ENCODE data around the gene FLVCR2. TPM values are rescaled to one million over a fixed set of nuclear protein-coding genes. Genes with fewer than 3 reads are reported as not detected.
"Not testable (repeated sequence)": the region's sequence is repeated elsewhere in the genome, so short reads cannot be mapped to it uniquely, and the experiment has no call there.

FLVCR2 gene
- polyA plus RNA-seq, 2 donors, result 1.2 to 2.2 TPM

- H3K4me1 ChIP-seq (ENCODE audit: control insufficient read depth in 2 of 2, insufficient read depth in 2 of 2, low read length in 1 of 2), result no peaks in the 10 kb centered on the region
- H3K27ac ChIP-seq (ENCODE audit: low read depth in 2 of 2, low read length in 1 of 2), result no peak overlapping the region
- no peaks in the 10 kb centered on the region for H3K36me3 ChIP-seq (ENCODE audit: control insufficient read depth in 2 of 2, insufficient read depth in 2 of 2, low read length in 1 of 2)
- 74 to 85% methylated on average over 3 of the region's 3 CpGs for WGBS, 2 donors
- no peak overlapping the region for H3K4me3 ChIP-seq (ENCODE audit: low read depth in 1 of 2, low read length in 2 of 2)
- no peaks in the 10 kb centered on the region for H3K9me3 ChIP-seq (ENCODE audit: control insufficient read depth in 2 of 2, insufficient read depth in 1 of 2, low read depth in 1 of 2, low read length in 1 of 2)
- no peaks in the 10 kb centered on the region for H3K27me3 ChIP-seq (ENCODE audit: control insufficient read depth in 1 of 2, insufficient read depth in 2 of 2, low read length in 2 of 2)
These were observed 84.5 kb downstream of the FLVCR2 start for GRCh38 chr14:75662966-75663365.

GRCh38 chr14:75667099-75667765 lies 88.8 kb downstream of the FLVCR2 start:
- Histone ChIP-seq H3K27me3 (ENCODE audit: control insufficient read depth in 1 of 2, insufficient read depth in 2 of 2, low read length in 2 of 2) (no peaks in the 10 kb centered on the region), H3K27ac (ENCODE audit: low read depth in 2 of 2, low read length in 1 of 2) (no peak overlapping the region), H3K4me1 (ENCODE audit: control insufficient read depth in 2 of 2, insufficient read depth in 2 of 2, low read length in 1 of 2) (no peaks in the 10 kb centered on the region), H3K4me3 (ENCODE audit: low read depth in 1 of 2, low read length in 2 of 2) (no peak overlapping the region), H3K9me3 (ENCODE audit: control insufficient read depth in 2 of 2, insufficient read depth in 1 of 2, low read depth in 1 of 2, low read length in 1 of 2) (no peaks in the 10 kb centered on the region), H3K36me3 (ENCODE audit: control insufficient read depth in 2 of 2, insufficient read depth in 2 of 2, low read length in 1 of 2) (no peaks in the 10 kb centered on the region)
- 78 to 84% methylated on average over 2 of the region's 2 CpGs for WGBS, 2 donors

GRCh38 chr14:75672605-75673192 lies 94.3 kb downstream of the FLVCR2 start:
- no peaks in the 10 kb centered on the region for H3K27me3 ChIP-seq (ENCODE audit: control insufficient read depth in 1 of 2, insufficient read depth in 2 of 2, low read length in 2 of 2)
- H3K9me3 ChIP-seq (ENCODE audit: control insufficient read depth in 2 of 2, insufficient read depth in 1 of 2, low read depth in 1 of 2, low read length in 1 of 2), result no peaks in the 10 kb centered on the region
- no peak overlapping the region for H3K4me3 ChIP-seq (ENCODE audit: low read depth in 1 of 2, low read length in 2 of 2)
- H3K4me1 ChIP-seq (ENCODE audit: control insufficient read depth in 2 of 2, insufficient read depth in 2 of 2, low read length in 1 of 2), result no peaks in the 10 kb centered on the region
- H3K36me3 ChIP-seq (ENCODE audit: control insufficient read depth in 2 of 2, insufficient read depth in 2 of 2, low read length in 1 of 2), result no peaks in the 10 kb centered on the region
- no peak overlapping the region for H3K27ac ChIP-seq (ENCODE audit: low read depth in 2 of 2, low read length in 1 of 2)
- 84 to 89% methylated on average over 1 of the region's 1 CpG for WGBS, 2 donors

GRCh38 chr14:75673345-75674035 lies 95.1 kb downstream of the FLVCR2 start:
- Histone ChIP-seq H3K27me3 (ENCODE audit: control insufficient read depth in 1 of 2, insufficient read depth in 2 of 2, low read length in 2 of 2) (no peaks in the 10 kb centered on the region), H3K4me3 (ENCODE audit: low read depth in 1 of 2, low read length in 2 of 2) (no peak overlapping the region), H3K27ac (ENCODE audit: low read depth in 2 of 2, low read length in 1 of 2) (no peak overlapping the region), H3K4me1 (ENCODE audit: control insufficient read depth in 2 of 2, insufficient read depth in 2 of 2, low read length in 1 of 2) (no peaks in the 10 kb centered on the region), H3K36me3 (ENCODE audit: control insufficient read depth in 2 of 2, insufficient read depth in 2 of 2, low read length in 1 of 2) (no peaks in the 10 kb centered on the region), H3K9me3 (ENCODE audit: control insufficient read depth in 2 of 2, insufficient read depth in 1 of 2, low read depth in 1 of 2, low read length in 1 of 2) (no peaks in the 10 kb centered on the region)
- 89 to 90% methylated on average over 4 of the region's 4 CpGs for WGBS, 2 donors

- Histone ChIP-seq H3K27me3 (ENCODE audit: control insufficient read depth in 1 of 2, insufficient read depth in 2 of 2, low read length in 2 of 2) (no peaks in the 10 kb centered on the region), H3K9me3 (ENCODE audit: control insufficient read depth in 2 of 2, insufficient read depth in 1 of 2, low read depth in 1 of 2, low read length in 1 of 2) (no peaks in the 10 kb centered on the region), H3K36me3 (ENCODE audit: control insufficient read depth in 2 of 2, insufficient read depth in 2 of 2, low read length in 1 of 2) (no peaks in the 10 kb centered on the region), H3K4me3 (ENCODE audit: low read depth in 1 of 2, low read length in 2 of 2) (no peak overlapping the region), H3K4me1 (ENCODE audit: control insufficient read depth in 2 of 2, insufficient read depth in 2 of 2, low read length in 1 of 2) (no peaks in the 10 kb centered on the region), H3K27ac (ENCODE audit: low read depth in 2 of 2, low read length in 1 of 2) (no peak overlapping the region)
- WGBS, 2 donors, result 67 to 70% methylated on average over 2 of the region's 2 CpGs
These were observed 97.0 kb downstream of the FLVCR2 start for GRCh38 chr14:75675265-75675960.

DNA sequence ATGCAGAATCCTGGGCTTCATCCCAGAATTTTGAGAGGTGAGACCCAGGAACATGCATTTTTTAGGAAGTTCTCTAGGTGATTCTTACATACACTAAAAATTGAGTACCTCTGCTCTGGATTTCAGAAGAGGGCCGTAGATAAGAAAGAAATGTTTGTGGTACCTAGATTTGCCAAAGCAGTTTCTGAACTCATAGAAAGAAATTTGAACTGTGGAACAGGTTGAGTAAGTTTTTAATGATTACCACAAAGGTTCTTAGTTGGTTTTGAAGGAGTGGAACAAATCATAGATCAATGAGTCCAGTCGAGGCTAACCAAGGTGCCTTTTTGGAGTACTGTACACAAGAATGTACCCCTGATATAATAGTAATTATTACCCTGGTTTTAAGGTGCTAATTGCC lies 107.5 kb downstream of the FLVCR2 start:
- Histone ChIP-seq H3K27ac (ENCODE audit: low read depth in 2 of 2, low read length in 1 of 2) (no peak overlapping the region), H3K4me1 (ENCODE audit: control insufficient read depth in 2 of 2, insufficient read depth in 2 of 2, low read length in 1 of 2) (no peaks in the 10 kb centered on the region), H3K27me3 (ENCODE audit: control insufficient read depth in 1 of 2, insufficient read depth in 2 of 2, low read length in 2 of 2) (no peaks in the 10 kb centered on the region), H3K9me3 (ENCODE audit: control insufficient read depth in 2 of 2, insufficient read depth in 1 of 2, low read depth in 1 of 2, low read length in 1 of 2) (no peaks in the 10 kb centered on the region), H3K4me3 (ENCODE audit: low read depth in 1 of 2, low read length in 2 of 2) (no peak overlapping the region), H3K36me3 (ENCODE audit: control insufficient read depth in 2 of 2, insufficient read depth in 2 of 2, low read length in 1 of 2) (peaks cover 2 to 6% of the 10 kb centered on the region in 2 donors)
- WGBS, 2 donors, result 68 to 86% methylated on average over 2 of the region's 2 CpGs

DNA sequence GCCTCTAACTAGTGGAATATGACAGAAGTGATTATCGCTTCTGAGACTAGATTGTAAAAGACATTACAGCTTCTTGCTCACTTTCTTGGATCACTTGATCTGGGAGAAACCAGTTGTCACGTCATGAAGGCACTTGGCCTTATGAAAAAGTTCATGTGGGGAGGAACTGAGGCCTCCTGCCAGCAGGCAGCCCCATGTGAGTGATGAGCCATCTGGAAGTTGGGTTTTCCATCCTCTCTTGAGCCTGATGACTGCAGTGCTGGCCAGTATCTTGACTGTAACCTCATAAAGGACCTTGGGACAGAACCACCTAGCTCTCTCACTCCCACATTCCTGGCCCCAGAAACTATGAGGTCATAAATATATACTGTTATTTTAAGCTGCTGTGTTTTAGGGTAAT lies 110.6 kb downstream of the FLVCR2 start:
- Histone ChIP-seq H3K4me1 (ENCODE audit: control insufficient read depth in 2 of 2, insufficient read depth in 2 of 2, low read length in 1 of 2) (no peaks in the 10 kb centered on the region), H3K27me3 (ENCODE audit: control insufficient read depth in 1 of 2, insufficient read depth in 2 of 2, low read length in 2 of 2) (no peaks in the 10 kb centered on the region), H3K9me3 (ENCODE audit: control insufficient read depth in 2 of 2, insufficient read depth in 1 of 2, low read depth in 1 of 2, low read length in 1 of 2) (no peaks in the 10 kb centered on the region), H3K27ac (ENCODE audit: low read depth in 2 of 2, low read length in 1 of 2) (no peak overlapping the region), H3K4me3 (ENCODE audit: low read depth in 1 of 2, low read length in 2 of 2) (no peak overlapping the region), H3K36me3 (ENCODE audit: control insufficient read depth in 2 of 2, insufficient read depth in 2 of 2, low read length in 1 of 2) (peaks cover 2 to 4% of the 10 kb centered on the region in 2 donors)
- 77 to 81% methylated on average over 2 of the region's 2 CpGs for WGBS, 2 donors

DNA sequence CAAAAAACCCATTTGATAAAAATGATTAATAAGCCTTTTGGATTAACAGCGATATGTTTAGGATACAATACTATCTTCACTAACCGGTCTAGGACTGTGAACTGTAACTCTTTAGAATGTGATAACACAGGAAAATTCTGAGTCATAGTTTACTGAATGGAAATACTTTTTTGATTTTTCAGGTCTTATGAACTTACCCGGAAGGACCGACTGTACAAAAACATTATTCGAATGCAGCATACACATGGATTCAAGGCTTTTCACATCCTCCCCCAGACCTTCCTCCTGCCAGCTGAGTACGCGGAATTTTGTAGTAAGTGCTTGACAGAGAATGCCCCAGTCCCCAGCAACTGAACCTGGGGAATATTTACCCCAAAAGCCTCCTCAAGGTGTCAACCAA lies 111.6 kb downstream of the FLVCR2 start:
- 90 to 93% methylated on average over 7 of the region's 7 CpGs for WGBS, 2 donors
- Histone ChIP-seq H3K4me1 (ENCODE audit: control insufficient read depth in 2 of 2, insufficient read depth in 2 of 2, low read length in 1 of 2) (no peaks in the 10 kb centered on the region), H3K27ac (ENCODE audit: low read depth in 2 of 2, low read length in 1 of 2) (no peak overlapping the region), H3K4me3 (ENCODE audit: low read depth in 1 of 2, low read length in 2 of 2) (no peak overlapping the region), H3K9me3 (ENCODE audit: control insufficient read depth in 2 of 2, insufficient read depth in 1 of 2, low read depth in 1 of 2, low read length in 1 of 2) (no peaks in the 10 kb centered on the region), H3K27me3 (ENCODE audit: control insufficient read depth in 1 of 2, insufficient read depth in 2 of 2, low read length in 2 of 2) (no peaks in the 10 kb centered on the region), H3K36me3 (ENCODE audit: control insufficient read depth in 2 of 2, insufficient read depth in 2 of 2, low read length in 1 of 2) (peaks cover 4% of the 10 kb centered on the region in 2 donors)

GRCh38 chr14:75695025-75695424 lies 116.6 kb downstream of the FLVCR2 start:
- not testable (repeated sequence) for H3K36me3 ChIP-seq (ENCODE audit: control insufficient read depth in 2 of 2, insufficient read depth in 2 of 2, low read length in 1 of 2); H3K9me3 ChIP-seq (ENCODE audit: control insufficient read depth in 2 of 2, insufficient read depth in 1 of 2, low read depth in 1 of 2, low read length in 1 of 2); H3K4me1 ChIP-seq (ENCODE audit: control insufficient read depth in 2 of 2, insufficient read depth in 2 of 2, low read length in 1 of 2); H3K27ac ChIP-seq (ENCODE audit: low read depth in 2 of 2, low read length in 1 of 2); H3K27me3 ChIP-seq (ENCODE audit: control insufficient read depth in 1 of 2, insufficient read depth in 2 of 2, low read length in 2 of 2); H3K4me3 ChIP-seq (ENCODE audit: low read depth in 1 of 2, low read length in 2 of 2)
- WGBS, 2 donors, result 97 to 98% methylated on average over 6 of the region's 6 CpGs

Data from esophagus (tissue), 2 donors.